ENCODE data around the gene MYCL.

DNA sequence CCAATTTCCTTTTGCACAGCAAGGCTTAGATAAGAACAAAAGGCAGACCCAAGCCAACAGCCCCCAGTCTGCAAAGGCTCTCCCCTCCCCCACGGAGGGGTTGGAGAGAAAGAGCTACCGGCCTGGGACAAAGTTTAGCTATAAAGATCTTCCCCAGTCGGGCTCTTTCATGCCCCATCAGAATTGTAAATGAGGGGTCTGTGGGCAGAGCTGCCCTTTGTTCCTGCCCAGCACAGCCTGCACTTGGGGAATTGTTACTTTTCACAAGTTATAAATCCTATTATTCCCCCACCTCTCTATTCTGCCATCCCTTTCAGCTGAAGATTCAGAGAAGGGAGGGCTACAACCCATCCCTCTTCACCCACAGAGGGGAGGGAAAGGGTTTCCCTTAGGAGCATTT lies 3.5 kb downstream of the MYCL start:
- TF ChIP-seq, protein P1, sequence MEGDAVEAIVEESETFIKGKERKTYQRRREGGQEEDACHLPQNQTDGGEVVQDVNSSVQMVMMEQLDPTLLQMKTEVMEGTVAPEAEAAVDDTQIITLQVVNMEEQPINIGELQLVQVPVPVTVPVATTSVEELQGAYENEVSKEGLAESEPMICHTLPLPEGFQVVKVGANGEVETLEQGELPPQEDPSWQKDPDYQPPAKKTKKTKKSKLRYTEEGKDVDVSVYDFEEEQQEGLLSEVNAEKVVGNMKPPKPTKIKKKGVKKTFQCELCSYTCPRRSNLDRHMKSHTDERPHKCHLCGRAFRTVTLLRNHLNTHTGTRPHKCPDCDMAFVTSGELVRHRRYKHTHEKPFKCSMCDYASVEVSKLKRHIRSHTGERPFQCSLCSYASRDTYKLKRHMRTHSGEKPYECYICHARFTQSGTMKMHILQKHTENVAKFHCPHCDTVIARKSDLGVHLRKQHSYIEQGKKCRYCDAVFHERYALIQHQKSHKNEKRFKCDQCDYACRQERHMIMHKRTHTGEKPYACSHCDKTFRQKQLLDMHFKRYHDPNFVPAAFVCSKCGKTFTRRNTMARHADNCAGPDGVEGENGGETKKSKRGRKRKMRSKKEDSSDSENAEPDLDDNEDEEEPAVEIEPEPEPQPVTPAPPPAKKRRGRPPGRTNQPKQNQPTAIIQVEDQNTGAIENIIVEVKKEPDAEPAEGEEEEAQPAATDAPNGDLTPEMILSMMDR (conservative IDR thresholded peaks at IDR 0.05 in 1 of 2, IDR thresholded peaks at IDR 0.05 in 1 of 2; ENCODE audit: extremely low read depth in 1 of 2, insufficient read depth in 1 of 2, low read depth in 1 of 2, low read length in 2 of 2), result no peak
- TF ChIP-seq EZH2 (IDR thresholded peaks at IDR 0.05; ENCODE audit: borderline replicate concordance, low read length), result no peak

Measured in mammary epithelial cell (primary cell).